GM10248 (cell line): ENCODE measurements around the gene ZNF613.

Experiments
- CTCF ChIA-PET: fragments of 300-600 bp; sonication (Branson Sonifier 250); formaldehyde crosslinking; extraction: SDS; loops from one replicate; lab custom pipeline; 2021; ENCODE audit warnings: antibody characterized with exemption; lab: Yijun Ruan, JAX
- POLR2A ChIA-PET: fragments of 350-650 bp; sonication (Branson Sonifier 250); formaldehyde crosslinking; extraction: SDS; loops from one replicate; lab custom pipeline; 2020; ENCODE audit warnings: antibody characterized with exemption; lab: Yijun Ruan, JAX
- DNase-seq: peaks from one replicate; pipeline ENCODE4 v3.0.0; 2012; ENCODE audit errors: extremely low spot score
- CTCF ChIP-seq: IDR thresholded peaks from 2 replicates; pipeline ENCODE4 v1.5.1; 2012; ENCODE audit warnings: mild to moderate bottlenecking, low read depth; ENCODE audit errors: extremely low read depth, missing control alignments, control extremely low read depth

ZNF613 gene

GRCh38 chr19:51915324-51915867, 11.9 kb upstream of the ZNF613 start:
- ChIA-PET POLR2A (no interaction called here), CTCF (interaction anchor here (1.5 kb wide), 1 partner anchor 25 kb away, joined by 3 read pairs; no protein-coding TSS in a partner anchor)

GRCh38 chr19:51916167-51916566, 11.1 kb upstream of the ZNF613 start:
- ChIA-PET CTCF (interaction anchor here (1.5 kb wide), 1 partner anchor 24 kb away, joined by 3 read pairs; no protein-coding TSS in a partner anchor), POLR2A (no interaction called here)
- DNase-seq = no peak
- no peak for TF ChIP-seq CTCF

More at GRCh38 chr19:51915324-51915867, 11.9 kb upstream of the ZNF613 start:
- no peak for TF ChIP-seq CTCF
- DNase-seq = no peak

DNA sequence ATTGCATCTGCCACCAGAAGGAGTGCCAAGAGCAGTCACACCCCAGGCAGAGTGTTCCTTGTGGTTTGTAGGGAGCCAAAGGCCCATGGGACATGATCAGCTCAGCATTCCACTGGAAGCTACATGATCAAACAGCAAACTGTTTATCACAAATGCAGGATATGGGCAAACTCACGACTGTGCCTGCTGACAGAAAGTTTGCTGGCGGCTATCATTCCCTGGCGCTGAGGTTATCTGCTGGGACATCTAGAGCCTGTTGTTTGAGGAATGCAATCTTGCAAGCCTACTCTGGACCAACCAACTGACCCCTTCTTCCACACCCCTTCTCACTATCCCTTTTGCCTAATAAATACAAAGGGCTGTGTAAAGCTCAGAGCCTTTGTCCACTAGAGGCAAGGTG, 7.7 kb upstream of the ZNF613 start:
- no peak for TF ChIP-seq CTCF
- ChIA-PET POLR2A (no interaction called here), CTCF (no interaction called here)
- no peak for DNase-seq

GRCh38 chr19:51921949-51922348, 5.3 kb upstream of the ZNF613 start:
- CTCF ChIA-PET = no interaction called here
- POLR2A ChIA-PET = no interaction called here
- DNase-seq = no peak
- no peak for TF ChIP-seq CTCF

GRCh38 chr19:51926426-51926783, 867 bp upstream of the ZNF613 start:
- CTCF ChIA-PET = no interaction called here
- DNase-seq = no peak
- TF ChIP-seq CTCF = no peak
- POLR2A ChIA-PET = no interaction called here

DNA sequence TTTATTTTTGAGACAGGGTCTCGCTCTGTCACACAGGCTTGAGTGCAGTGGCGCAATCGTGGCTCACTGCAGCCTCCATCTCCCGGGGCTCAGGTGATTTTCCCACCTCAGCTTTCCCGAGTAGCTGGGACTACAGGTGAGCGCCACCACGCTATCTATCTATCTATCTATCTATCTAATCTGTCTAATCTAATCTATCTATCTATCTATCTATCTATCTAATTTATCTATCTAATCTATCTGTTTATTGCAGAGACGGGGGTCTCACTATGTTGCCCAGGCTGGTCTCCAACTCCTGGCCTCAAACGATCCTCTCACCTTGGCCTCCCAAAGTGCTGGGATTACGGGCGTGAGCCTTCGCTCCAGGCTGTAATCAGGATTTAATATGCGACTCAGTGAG, 587 bp downstream of the ZNF613 start:
- CTCF ChIA-PET = no interaction called here
- TF ChIP-seq CTCF = no peak
- POLR2A ChIA-PET = no interaction called here
- no peak for DNase-seq
